GM10248 (cell line): ENCODE results near the gene MAP3K21.

Experiments used
- CTCF ChIA-PET: fragments of 300-600 bp; sonication (Branson Sonifier 250); formaldehyde crosslinking; extraction: SDS; loops from one replicate; lab custom pipeline; 2021; ENCODE audit warnings: antibody characterized with exemption; lab: Yijun Ruan, JAX
- POLR2A ChIA-PET: fragments of 350-650 bp; sonication (Branson Sonifier 250); formaldehyde crosslinking; extraction: SDS; loops from one replicate; lab custom pipeline; 2020; ENCODE audit warnings: antibody characterized with exemption; lab: Yijun Ruan, JAX
- DNase-seq: peaks from one replicate; pipeline ENCODE4 v3.0.0; 2012; ENCODE audit errors: extremely low spot score
- TF ChIP-seq, protein P1 (sequence below): IDR thresholded peaks from 2 replicates; pipeline ENCODE4 v1.5.1; 2012; ENCODE audit warnings: mild to moderate bottlenecking, low read depth; ENCODE audit errors: extremely low read depth, missing control alignments, control extremely low read depth

MAP3K21 gene

GRCh38 chr1:233354983-233355382, 27.5 kb downstream of the MAP3K21 start:
- DNase-seq: no peak
- TF ChIP-seq, protein P1, sequence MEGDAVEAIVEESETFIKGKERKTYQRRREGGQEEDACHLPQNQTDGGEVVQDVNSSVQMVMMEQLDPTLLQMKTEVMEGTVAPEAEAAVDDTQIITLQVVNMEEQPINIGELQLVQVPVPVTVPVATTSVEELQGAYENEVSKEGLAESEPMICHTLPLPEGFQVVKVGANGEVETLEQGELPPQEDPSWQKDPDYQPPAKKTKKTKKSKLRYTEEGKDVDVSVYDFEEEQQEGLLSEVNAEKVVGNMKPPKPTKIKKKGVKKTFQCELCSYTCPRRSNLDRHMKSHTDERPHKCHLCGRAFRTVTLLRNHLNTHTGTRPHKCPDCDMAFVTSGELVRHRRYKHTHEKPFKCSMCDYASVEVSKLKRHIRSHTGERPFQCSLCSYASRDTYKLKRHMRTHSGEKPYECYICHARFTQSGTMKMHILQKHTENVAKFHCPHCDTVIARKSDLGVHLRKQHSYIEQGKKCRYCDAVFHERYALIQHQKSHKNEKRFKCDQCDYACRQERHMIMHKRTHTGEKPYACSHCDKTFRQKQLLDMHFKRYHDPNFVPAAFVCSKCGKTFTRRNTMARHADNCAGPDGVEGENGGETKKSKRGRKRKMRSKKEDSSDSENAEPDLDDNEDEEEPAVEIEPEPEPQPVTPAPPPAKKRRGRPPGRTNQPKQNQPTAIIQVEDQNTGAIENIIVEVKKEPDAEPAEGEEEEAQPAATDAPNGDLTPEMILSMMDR: no peak
- CTCF ChIA-PET: interaction anchor here (1.5 kb wide), 1 partner anchor 9 kb away, joined by 4 read pairs; no protein-coding TSS in a partner anchor
- POLR2A ChIA-PET: no interaction called here

- CTCF ChIA-PET: interaction anchor here (1.5 kb wide), 1 partner anchor 8 kb away, joined by 4 read pairs; no protein-coding TSS in a partner anchor
- TF ChIP-seq, protein P1: no peak
- no peak for DNase-seq
- POLR2A ChIA-PET: no interaction called here
These were observed 28.5 kb downstream of the MAP3K21 start for GRCh38 chr1:233355841-233356704.

- TF ChIP-seq, protein P1: no peak
These were observed 29.1 kb downstream of the MAP3K21 start for GRCh38 chr1:233356705-233356987.

DNA sequence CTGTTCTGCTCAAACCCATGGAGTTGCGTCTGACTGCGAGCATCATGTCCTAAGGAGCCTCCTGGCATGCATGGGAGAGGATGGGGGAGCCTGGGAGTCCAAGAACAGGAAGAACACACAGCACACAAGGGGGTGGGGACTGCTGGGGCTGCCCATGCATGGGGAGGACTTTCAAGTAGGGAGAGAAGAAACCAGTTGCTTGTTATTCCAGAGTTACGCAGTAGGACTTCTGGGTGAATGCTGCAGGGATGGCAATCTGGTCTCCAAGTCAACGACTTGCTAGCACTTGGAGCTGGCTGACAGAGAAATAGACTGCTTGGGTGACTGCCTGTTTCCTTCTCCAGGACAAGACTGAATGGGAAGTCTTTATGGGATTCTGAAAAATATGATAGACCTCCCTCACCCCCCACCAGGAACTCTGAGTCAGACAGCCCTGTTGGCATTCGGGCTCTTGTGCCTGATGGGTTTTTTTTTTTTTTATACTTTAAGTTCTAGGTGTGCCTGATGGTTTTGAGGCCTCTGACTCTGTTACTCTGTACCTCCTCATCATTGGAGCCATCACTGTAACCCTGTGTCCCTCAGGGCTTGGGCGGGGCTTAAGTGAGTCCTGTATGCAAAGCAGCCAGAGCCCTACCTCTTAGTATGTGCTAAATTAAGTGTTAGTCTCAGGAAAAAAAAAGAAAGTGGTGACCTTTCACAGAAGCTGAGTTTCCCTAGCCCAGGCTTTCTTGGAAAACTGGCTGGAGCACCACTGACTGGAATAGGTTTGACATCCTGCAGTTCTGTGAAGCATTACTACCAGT, 30.3 kb downstream of the MAP3K21 start:
- CTCF ChIA-PET: interaction anchor here (1.0 kb wide), 1 partner anchor 10 kb away, joined by 3 read pairs; no protein-coding TSS in a partner anchor
- POLR2A ChIA-PET: no interaction called here
- TF ChIP-seq, protein P1: no peak
- DNase-seq: no peak

More at GRCh38 chr1:233356705-233356987, 29.1 kb downstream of the MAP3K21 start:
- ChIA-PET POLR2A (no interaction called here), CTCF (no interaction called here)
- DNase-seq: no peak

DNA sequence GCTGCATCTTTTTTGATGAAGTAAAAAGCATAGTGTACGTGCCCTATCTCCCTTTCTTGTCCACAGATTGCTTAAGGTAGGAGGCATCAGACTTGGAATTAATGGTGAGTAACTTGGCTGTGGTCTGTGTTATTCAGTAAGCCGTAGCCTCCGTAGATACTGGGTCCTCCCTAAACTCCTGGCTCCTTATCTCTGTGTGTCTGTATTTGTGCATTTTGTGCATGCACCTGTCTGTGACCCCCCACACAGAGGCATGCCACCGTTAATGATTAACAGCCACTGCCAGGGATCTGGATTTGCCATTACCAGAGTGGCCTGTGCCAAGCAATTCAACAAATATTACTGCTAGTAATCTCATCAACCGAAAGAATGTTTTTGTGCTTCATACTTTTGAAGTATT, 31.9 kb downstream of the MAP3K21 start:
- POLR2A ChIA-PET: no interaction called here
- CTCF ChIA-PET: interaction anchor here (0.8 to 1.0 kb wide), 2 partner anchors 18 to 21 kb away, joined by 3 read pairs; no protein-coding TSS in a partner anchor
- no peak for DNase-seq
- TF ChIP-seq, protein P1: no peak

DNA sequence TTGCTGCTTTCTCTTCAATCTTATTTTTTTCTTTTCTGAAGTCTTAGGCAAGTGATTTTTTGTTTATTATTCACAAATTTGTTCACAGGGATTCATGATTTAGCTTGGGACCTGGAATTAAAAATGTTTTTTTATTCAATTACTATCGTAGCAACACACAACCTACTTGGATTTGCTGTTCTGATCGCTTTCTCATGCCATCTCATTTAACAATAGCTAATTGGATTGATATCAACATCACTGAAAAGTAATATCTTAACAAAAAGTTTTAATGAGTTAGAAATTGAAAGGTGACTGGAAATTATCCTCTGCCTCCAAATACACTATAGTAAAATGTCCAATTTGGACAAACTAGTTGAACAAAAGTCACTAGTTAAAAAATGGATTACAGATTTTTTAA, 32.4 kb downstream of the MAP3K21 start:
- DNase-seq: no peak
- ChIA-PET POLR2A (no interaction called here), CTCF (interaction anchor here (1.0 kb wide), 1 partner anchor 18 kb away, joined by 3 read pairs; no protein-coding TSS in a partner anchor)
- TF ChIP-seq, protein P1: no peak
